Daoy (cell line): ENCODE data around the gene PRKAA1. TPM values are rescaled to one million over a fixed set of nuclear protein-coding genes. Genes with fewer than 3 reads are reported as not detected.

Experiments used
- DNase-seq: peaks from one replicate; pipeline ENCODE4 v3.0.0-alpha.2; 2015; ENCODE audit warnings: low read depth
- total RNA-seq: library from RNA; depleted of rRNA; stranded (reverse); fragments of >200 nt; shearing (Covaris generic); gene quantifications from 2 replicates; pipeline ENCODE4 v1.2.3, GENCODE V29; 2014

The PRKAA1 gene
- total RNA-seq, 1 experiment from 2014 or later, result 52.6 TPM

DNA sequence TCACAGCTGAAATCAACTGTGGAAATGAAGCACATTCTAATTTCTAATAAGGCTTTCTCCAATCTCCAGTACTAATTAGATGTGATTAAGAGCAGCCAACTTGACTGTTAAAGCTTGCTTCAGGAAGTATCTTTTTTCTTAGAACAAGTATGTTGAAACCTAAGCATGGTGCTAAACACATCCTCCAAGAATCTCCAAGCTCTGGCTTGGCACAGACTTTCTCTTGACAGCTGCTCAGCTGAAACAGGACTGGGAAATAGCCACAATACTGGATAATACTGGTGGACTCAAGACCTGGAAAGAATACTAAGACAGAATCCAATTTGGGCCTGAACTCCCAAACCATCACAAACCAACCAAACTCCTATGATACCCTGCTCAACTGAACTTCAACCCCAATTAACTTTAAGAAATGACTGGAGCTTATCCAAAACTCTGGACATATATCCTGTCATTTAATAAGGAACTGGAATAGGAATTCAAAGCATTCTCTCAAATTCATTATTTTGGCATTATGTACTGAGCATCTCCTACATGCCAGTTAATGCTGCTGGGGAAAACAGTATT, 16.2 kb downstream of the PRKAA1 start:
- no peak for DNase-seq

DNA sequence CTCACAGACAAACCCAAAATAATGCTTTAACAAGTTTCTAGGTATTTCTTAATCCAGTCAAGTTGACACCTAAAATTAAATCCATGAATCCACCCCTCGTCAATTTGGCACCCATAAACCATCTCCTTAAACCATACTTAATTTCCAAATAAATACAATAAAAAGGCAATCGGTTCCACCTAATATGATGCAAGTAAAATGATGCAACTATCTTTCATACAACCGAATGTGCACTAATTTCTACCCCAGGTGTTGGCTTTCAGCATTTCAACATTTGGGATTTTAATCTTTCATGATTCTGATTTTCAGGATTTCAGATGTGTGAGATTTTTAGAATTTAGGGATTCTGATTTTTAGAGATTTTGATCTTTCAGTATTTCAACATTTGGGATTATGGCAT, 17.3 kb downstream of the PRKAA1 start:
- no peak for DNase-seq

DNA sequence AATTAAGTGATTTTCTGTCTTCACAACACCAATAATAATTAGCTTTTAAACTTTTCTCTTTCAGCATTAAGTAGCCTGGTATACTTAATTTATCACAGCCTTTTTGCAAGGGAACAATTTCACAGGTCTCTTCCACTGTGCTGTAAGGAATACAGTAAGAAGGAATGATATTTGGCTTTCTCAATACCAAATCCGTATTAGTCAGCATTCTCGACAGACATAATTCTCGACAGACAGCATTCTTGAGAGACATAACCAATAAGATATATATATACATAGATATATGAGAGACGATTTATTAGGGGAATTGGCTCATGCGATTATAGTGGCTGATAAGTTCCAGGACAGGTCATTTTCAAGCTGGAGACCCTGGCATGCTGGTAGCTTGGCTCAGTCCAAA, 18.0 kb downstream of the PRKAA1 start:
- no peak for DNase-seq

DNA sequence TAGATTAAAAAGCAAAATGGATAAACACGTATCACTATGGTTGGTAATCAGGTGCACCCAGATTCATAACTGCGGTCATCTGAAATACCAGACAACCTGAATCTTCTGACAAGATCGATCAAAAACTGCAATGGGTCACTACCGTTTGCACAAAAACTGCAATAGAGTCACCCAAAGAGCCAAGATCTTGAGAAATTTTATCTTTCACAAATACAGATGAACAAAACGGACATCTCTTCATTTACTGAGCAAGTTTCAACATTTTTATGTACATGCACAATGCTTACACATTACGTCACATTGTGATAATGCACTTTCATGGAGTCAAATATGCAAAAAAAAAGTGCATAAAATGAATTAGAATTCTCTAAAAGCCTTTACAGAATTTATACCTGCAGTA, 18.6 kb downstream of the PRKAA1 start:
- no peak for DNase-seq

DNA sequence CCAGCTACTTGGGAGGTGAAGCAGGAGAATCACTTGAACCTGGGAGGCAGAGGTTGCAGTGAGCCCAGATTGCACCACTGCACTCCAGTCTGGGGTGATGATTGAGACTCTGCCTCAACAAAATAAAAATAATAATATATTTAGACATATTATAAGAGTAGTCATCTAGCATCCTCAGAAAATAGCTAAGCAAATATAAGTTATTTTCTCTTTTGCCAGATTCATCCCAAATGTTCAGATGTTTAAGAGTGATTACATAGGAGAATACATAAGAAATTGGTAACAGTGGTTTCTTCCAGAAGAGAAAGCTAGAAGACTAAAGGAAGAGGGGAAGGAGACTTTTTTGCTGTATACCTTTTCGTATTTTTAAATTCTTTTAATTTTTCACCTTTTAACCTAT, 20.0 kb downstream of the PRKAA1 start:
- no peak for DNase-seq

DNA sequence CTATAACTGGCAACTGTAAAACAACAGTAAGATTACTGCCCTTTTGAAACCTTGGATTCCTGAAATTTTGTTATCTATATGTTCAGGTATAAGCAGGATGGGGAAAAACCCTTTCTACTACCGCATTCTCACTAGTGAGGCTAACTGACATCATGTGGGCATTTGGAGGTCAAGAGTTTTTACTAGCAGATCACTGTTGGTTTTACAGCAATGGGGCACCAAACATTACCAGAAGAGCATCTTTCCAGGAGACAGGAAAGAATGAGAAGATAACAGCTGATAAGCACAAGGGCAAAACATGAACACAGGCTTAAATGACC, 21.6 kb downstream of the PRKAA1 start:
- DNase-seq, result no peak

DNA sequence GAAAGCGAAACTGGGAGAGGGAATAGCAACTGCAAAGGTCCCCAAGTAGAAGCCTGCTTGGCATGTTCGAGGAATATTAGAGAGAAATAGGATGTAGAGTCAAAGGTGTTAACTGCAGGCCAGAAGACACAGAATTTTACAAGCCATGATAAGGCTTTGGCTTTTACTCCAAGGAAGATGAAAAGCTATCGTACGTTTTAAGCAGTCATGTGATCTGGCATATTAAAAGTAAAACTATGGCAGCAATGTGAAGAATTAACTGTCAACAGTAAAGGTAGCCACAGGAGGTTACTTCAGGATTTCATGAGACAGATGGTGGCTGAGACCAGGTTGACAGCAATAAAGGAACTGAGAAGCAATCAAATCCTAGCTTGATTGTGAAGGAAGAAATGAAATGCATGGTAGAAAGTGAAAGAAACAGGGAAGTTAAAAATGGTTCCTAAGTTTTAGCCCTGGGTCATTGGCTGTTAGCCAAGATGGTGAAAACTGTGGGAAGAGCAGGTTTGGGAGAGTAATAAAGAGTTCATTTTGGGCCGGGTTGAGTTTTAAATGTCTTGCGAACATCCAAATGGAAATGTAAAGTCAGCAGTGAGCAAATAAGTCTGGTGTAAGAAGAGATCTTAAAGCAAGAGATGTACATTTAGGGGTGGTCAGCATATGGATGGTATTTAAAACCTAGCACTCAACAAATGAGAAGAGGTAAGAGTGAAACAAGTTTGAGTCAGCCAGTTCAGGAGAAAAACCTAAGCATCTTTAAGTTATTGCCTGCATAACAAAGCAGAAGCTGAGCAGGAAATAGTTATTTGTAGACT, 22.1 kb downstream of the PRKAA1 start:
- DNase-seq, result no peak

DNA sequence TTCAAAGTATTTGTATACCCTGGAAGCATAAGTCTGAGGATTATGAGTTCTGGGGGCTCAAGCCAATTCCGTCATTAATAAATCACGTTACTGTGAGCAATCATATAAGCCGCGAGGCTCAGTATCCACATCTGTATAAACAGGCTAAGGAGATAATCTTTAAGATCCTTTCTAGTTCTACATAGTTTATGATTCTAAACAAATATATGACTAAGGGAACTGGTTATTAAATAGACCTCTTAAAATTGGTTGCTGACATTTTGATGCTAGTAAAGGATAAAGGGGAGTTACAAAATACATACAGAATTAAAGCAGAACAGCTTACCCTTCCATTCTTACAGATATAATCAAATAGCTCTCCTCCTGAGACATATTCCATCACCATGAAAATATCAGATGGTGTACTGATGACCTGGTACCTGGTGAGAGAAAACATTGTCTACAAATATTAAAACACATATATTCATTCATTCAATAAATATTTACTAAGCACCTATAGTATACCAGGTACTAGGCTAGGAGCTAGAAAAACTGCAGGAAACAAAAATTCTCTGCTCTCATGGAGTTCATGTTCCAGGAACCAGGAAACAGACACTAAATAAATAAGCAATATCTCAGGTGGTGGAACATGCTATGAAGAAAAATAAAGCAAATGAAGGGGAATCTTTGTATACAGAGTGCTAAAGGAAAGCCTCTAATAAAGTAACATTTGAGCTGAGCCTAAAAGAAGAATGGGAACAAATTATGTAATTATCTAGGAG, 22.9 kb downstream of the PRKAA1 start:
- no peak for DNase-seq

DNA sequence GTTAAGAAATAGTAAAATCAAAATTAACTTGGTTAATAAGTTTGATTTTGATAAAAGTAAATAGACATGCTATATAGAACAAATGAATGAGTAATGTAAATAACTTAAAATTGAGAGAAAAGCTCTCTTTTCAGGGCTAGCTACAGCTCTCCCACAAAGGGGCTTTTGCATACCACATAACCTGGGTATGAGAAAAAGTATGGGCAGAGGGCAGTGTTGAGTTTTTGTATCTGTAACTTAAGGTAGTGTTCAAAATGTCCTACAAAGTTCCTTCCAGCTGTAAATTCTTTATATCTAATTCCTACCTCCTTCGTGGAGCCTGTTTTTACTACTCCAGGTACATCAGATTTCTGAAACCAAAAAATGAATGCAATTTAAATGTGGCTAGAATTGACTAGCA, 23.6 kb downstream of the PRKAA1 start:
- no peak for DNase-seq

DNA sequence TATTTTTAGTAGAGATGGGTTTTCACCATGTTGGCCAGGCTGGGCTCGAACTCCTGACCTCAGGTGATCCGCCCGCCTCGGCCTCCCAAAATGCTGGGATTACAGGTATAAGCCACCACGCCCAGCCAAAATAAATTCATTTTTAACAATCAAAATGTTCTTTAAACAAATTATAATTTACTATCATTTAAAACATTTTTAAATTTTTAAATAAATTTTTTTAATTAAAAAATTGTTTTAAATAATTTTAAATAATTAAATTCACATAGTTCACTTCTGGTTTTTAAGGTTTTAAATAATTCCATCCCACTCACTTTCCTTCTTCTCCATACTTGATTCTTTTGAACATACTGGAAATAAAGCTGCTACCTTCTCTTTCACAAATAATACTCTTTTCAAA, 27.4 kb downstream of the PRKAA1 start:
- no peak for DNase-seq

DNA sequence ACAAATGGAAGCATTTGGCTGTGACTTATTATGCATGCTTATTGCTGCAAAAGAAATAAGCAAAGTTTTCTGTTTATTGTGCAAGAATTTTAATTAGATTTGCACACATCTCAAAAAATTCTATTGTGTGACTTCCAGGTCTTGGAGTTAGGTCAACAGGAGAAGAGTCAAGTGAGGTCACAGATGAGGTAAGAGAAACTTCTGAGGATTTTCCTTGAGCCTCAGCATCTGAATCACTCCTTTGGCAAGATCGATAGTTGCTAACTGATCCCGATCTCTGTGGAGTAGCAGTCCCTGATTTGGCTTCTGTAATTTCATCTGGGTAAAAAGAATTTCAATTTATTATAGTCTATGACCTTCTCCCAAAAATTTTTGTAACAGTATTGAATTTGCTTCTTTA, 35.5 kb downstream of the PRKAA1 start:
- DNase-seq, result no peak

DNA sequence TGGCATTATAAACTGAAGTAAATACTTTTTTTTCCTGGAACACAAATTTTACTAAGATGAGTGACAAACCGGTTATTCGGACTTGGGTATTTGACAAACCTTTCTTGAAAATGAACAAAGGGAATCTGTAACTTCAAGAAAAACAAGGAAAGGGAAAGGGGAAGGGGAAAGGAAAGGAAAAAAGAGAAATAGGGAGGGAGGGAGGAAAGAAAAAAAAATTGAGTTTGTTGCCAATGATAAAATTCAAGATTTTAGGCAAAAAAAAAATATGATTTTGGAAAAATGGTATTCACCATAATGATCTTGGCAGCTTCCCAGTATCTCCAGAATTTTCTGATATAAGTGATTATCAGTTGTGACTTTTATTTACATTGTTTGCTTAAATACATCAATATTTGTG, 40.8 kb downstream of the PRKAA1 start:
- no peak for DNase-seq

DNA sequence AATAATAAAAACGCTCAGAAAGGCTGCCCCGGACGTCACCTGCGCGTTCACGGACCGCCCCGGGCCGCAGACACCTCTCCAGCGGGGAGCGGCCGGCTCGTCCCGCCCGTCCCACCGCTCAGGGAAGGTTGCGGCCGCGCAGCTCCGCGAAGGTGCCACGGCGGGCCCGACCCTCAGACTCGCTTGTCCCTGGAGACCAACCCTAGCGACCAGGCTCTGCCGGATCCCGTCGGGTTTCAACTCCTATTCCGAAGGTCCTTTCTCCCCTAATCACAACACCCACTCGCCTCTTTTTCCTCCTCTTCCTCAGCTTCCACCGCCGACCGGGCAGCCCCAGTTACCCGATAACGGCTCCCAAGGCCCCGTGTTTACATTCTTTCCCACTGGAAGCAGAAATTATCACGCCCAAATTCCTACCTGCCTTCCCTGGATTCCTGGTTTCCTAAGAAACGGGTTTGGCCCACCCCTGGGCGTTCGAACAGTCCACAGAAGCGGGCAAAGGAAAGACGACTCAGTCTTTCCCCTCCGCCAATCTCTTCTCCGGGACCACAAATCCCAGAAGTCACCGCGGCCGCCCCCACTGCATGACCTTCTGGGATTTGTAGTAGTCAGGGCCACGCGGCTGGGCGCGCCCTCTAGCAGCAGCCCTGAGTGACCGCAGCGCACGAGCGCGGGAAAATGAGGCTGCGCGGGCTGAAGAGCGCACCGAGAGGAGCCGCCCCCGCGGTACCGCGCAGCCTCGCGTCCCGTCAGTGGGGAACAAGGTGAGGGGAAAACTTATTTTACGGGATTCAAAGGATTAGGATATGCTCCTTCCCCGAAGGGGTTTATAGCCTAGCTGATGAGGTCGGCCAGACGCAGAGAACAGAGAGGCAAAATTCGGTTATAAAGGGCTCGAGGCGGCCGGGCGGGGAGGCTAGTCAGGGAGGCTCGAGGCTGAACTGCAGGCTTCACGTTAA, 42.5 kb downstream of the PRKAA1 start, which contains the start of gene TTC33:
Gene TTC33, minus strand, starts transcription at position 555 of the 959 bp plus-strand sequence. CDS start 8,943 bp downstream, outside the sequence.
- DNase-seq, result peak; percentile 96

DNA sequence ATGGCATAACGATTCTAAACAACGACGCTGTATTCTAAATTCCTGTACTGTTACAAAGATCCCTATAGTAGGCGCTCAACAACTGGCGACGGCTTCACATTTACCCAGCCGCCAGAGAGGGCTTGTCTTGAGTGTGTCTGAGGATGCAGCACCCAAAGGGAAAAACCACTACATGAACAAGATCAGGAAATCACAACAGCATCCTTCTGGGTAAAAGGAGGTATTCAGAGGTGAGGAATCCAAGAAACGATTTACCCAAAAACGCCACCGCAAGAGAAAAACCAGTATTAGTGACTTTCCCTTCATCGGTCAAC, 43.1 kb downstream of the PRKAA1 start:
- peak; percentile 80 for DNase-seq

DNA sequence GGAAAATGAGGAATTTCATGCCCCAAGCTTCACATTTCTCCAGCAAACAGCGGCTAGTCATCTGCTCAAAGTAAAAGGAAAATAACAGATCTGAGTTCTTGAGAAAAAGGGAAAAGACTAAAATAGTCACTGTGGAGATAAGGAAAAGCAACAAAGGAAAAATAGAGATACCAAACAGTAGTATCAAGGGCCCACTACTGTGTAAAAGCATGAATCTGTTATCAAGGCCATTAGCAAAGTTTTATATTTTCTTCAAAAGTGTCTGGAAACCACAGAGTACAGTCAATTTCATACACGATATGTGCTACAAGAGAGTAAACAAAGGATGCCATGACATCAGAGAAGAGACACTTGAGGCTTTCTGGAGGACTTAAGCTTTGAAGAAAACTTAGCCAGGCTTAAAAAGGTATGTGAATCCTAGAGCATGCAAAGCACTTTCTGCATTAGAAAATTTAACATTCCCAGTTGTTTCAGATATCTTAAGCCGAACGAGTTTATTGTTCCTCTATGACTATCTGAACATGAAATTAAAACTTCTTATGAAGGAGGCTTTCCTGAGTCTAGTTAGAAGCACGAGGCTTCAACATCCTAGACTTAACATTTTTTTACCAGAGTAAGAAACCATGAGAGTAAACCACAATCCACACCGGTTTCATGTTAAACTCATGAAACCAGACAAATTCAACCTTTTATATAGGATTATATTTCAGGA, 43.6 kb downstream of the PRKAA1 start:
- DNase-seq, result no peak

DNA sequence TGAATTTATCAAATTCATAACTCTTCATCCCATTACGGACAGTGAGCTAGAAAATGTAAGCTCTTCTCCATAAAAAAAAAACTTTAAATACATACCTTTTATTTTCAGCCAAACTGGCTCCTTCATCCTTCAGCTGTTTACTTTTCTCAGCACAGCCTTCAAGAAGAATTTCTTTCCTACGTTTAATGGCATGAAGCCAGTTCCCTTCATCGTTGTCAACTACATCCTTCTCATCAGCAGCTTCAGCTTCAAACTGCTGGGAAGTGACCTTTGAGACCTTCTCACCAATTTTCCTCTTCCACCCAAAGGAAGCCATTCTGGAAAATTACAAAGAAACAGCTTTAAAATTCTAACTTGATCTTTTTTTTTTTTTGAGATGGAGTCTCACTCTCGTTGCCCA, 51.5 kb downstream of the PRKAA1 start:
- no peak for DNase-seq

DNA sequence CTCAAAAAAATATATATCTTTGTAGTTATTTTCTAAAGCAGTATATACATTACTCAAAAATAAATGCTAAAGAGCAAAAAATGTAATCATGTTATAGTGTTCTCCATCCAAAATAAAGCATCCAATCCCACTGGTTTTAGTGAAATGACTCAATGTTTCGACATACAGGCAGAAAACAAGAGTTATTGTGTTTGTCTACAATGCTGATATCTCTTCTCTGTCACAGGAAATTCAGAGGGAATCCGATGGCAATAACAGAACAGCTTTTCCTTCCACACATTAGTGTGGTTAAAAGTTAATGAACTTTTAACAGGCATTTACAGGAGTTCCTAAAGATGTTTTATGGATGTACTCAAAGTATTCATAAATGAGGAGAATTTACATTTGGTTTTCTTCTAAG, 54.4 kb downstream of the PRKAA1 start:
- DNase-seq, result no peak

DNA sequence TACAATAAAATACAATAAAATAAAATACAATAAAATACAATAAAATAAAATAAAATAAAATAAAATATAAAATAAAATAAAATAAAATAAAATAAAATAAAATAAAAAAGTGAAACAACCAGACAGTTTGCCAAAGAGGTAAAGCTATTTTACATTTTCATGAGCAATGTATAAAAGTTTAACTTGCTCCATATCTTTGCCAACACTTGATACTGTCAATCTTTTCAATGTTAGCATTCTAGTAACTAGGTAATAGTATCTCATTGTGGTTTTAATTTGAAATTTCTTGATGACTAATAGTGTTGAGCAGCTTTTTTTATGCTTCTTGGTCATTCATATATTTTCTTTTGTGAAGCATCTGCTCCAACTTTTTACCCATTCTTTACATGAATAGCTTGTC, 59.7 kb downstream of the PRKAA1 start:
- DNase-seq, result no peak

DNA sequence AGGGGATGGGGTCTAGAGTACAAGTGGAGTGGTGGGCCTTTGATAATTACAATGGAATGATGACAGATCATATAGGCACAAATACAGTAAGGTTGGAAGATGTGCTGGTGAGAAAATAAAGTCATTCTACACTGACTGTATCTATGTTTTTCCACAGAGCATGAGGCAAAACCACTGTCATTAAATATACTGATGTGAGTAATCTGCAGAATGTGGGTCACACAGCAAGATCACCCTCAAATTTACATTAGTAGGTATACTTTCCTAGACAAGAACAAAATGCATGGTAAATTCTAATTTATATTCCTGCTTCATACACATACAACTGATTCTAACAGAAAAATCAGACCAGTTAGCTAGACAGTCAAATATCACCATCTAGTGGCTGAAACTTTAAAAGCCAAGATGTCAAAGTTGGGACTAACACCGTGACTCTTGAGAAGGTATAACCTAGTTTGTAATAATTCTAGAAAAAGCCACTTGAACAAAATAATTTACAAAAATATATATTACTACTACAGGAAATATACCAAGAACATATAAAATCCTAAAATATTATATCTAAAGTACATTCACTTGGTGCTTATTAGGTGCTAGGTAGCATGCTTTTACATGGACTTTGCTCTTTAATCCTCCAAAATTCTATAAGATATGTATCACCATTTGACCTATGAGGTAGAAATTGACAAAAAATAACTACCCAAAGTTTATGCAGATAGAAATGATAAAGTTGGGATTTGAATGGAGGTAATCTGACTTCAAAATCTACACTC, 61.9 kb downstream of the PRKAA1 start:
- peak; percentile 44 for DNase-seq

DNA sequence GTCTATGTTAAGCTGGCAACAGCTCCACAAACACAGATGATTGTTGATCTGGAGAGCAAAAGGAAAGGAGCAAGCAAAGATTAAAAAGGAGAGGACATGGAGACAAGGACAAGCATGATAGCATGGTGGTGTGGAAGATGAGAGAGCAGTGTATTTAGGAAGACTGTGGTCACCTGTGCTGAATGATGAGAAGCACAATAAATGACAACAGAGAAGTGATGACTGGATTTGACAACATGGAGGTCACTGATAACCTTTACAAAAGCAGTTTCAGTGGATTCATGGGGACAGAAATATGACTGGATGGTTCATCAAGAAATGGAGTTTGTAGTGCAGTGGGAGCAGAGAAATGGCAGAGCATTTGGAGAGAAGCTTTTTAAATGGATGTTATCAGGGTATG, 62.6 kb downstream of the PRKAA1 start:
- no peak for DNase-seq

DNA sequence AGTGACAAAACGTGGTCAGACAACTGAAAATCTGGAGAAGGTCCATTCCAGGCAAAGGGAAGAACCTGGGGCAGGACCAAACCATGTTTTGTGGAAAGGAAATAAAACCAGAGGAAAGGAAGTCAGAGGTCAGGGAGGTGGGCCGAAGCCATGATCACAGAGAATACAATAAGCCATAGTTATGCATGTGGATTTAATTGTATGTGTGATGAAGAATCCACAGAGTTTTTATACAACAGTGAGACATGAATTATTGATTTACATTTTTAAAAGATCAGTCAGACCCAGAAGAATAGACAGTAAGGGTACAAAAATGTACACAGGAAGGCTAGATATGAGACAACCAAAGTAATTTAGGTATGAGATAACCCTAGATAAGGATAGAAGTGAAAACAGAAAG, 63.2 kb downstream of the PRKAA1 start:
- DNase-seq, result peak; percentile 29
